HCT116 (cell line): ENCODE measurements around the gene FGGY. TPM values are rescaled to one million over a fixed set of nuclear protein-coding genes. Genes with fewer than 3 reads are reported as not detected.

Source experiments
- ATAC-seq: fragments of 200-7000 bp; cut with Tn5 transposase; 2 replicates; pipeline ENCODE4 v1.9.1; 2020; ENCODE audit warnings: mild to moderate bottlenecking, moderate library complexity
- BruUV-seq: library from RNA; stranded (reverse); fragments of 400-500 nt; replicated peaks from 2 replicates; lab custom pipeline; 2021; lab: Mats Ljungman, UMichigan
- CTCF ChIA-PET: fragments of 300-600 bp; sonication (Branson Sonifier 250); formaldehyde crosslinking; loops from one replicate; lab custom pipeline; 2021; ENCODE audit warnings: antibody characterized with exemption; lab: Charles Lee
- POLR2A ChIA-PET: fragments of 300-600, 350-600 bp; sonication (Branson Sonifier 250); formaldehyde crosslinking; loops from one replicate; lab custom pipeline; 2021; ENCODE audit warnings: antibody characterized with exemption; lab: Charles Lee
- RAD21 ChIA-PET, 2 experiments: fragments of 300-600 bp; sonication (Branson Sonifier 250); formaldehyde crosslinking; loops; one replicate each; lab custom pipeline; 2023; ENCODE audit warnings: low total read pairs in 2 of 2; ENCODE audit not compliant: uncharacterized antibody in 2 of 2, unreplicated experiment in 2 of 2, low non-redundant PET in 1 of 2; lab: Charles Lee
- DNase-seq: peaks from one replicate; pipeline ENCODE4 v3.0.0-alpha.2; 2010; ENCODE audit warnings: low read depth, low spot score
- H2AFZ ChIP-seq: fragments of 200-600 bp; shearing (Covaris generic), sonication (generic); 2 replicates; pipeline ENCODE4 v1.6.1; 2017; ENCODE audit warnings: low read depth, mixed run types, mixed read lengths, antibody characterized with exemption, low read length; ENCODE audit not compliant: poor library complexity, severe bottlenecking
- H3K27ac ChIP-seq: 2 replicates; pipeline ENCODE4 v1.5.1; 2012; ENCODE audit warnings: low read depth, low read length
- H3K27me3 ChIP-seq: fragments of 200-600 bp; sonication (generic); 2 replicates; pipeline ENCODE4 v1.6.1; 2016; ENCODE audit warnings: mixed run types, low read length, mixed read lengths; ENCODE audit not compliant: insufficient read depth
- H3K36me3 ChIP-seq, 2 experiments: fragments of 200-500 bp in 1 of 2; fragments of 200-600 bp in 1 of 2; sonication (Bioruptor generic) in 1 of 2; sonication (generic) in 1 of 2; 2 replicates each; pipeline versions ENCODE4 v1.5.1 to v1.6.1; 2014 to 2016; ENCODE audit warnings: low read length in 2 of 2, inconsistent platforms in 1 of 2, mixed read lengths in 1 of 2, mixed run types in 1 of 2; ENCODE audit not compliant: insufficient read depth in 2 of 2, control insufficient read depth in 1 of 2
- H3K4me1 ChIP-seq, 2 experiments: fragments of 200-600 bp in 1 of 2; sonication (generic) in 1 of 2; 2 replicates each; pipeline versions ENCODE4 v1.5.1 to v1.6.1; 2012 to 2017; ENCODE audit warnings: low read length in 2 of 2, inconsistent platforms in 1 of 2, mild to moderate bottlenecking in 1 of 2, mixed read lengths in 1 of 2, mixed run types in 1 of 2, moderate library complexity in 1 of 2; ENCODE audit not compliant: insufficient read depth in 2 of 2, control insufficient read depth in 1 of 2
- H3K4me2 ChIP-seq: fragments of 200-600 bp; sonication (generic); 2 replicates; pipeline ENCODE4 v1.6.1; 2017; ENCODE audit warnings: mixed run types, low read length, mixed read lengths
- H3K4me3 ChIP-seq, 2 experiments: fragments of 200-600 bp in 1 of 2; sonication (generic) in 1 of 2; replicated peaks in 1 of 2; 2 replicates each; pipeline ENCODE4 v1.5.1; 2011 to 2016; ENCODE audit warnings: low read length in 2 of 2, control low read depth in 1 of 2, low read depth in 1 of 2, mild to moderate bottlenecking in 1 of 2, mixed read lengths in 1 of 2, mixed run types in 1 of 2
- H3K79me2 ChIP-seq: fragments of 200-600 bp; sonication (generic); 2 replicates; pipeline ENCODE4 v1.6.1; 2017; ENCODE audit warnings: mild to moderate bottlenecking, mixed run types, low read length, moderate library complexity, mixed read lengths; ENCODE audit not compliant: insufficient read depth
- H3K9ac ChIP-seq: fragments of 200-600 bp; sonication (generic); 2 replicates; pipeline ENCODE4 v1.6.1; 2016; ENCODE audit warnings: low read length, mixed read lengths
- H3K9me2 ChIP-seq: fragments of 200-600 bp; sonication (generic), shearing (Covaris generic); 2 replicates; pipeline ENCODE4 v1.6.1; 2017; ENCODE audit warnings: mixed run types, mild to moderate bottlenecking, moderate library complexity; ENCODE audit not compliant: insufficient read depth
- H3K9me3 ChIP-seq, 2 experiments: fragments of 200-500 bp in 1 of 2; fragments of 200-600 bp in 1 of 2; sonication (Bioruptor generic) in 1 of 2; sonication (generic) in 1 of 2; 2 replicates each; pipeline ENCODE4 v1.6.1; 2014 to 2017; ENCODE audit warnings: low read length in 2 of 2, mixed read lengths in 2 of 2, inconsistent platforms in 1 of 2, low read depth in 1 of 2, mild to moderate bottlenecking in 1 of 2, mixed run types in 1 of 2, moderate library complexity in 1 of 2; ENCODE audit not compliant: control insufficient read depth in 1 of 2, insufficient read depth in 1 of 2
- H4K20me1 ChIP-seq: fragments of 200-600 bp; sonication (generic), shearing (Covaris generic); 2 replicates; pipeline ENCODE4 v1.6.1; 2017; ENCODE audit warnings: mixed run types, mild to moderate bottlenecking, moderate library complexity; ENCODE audit not compliant: insufficient read depth
- EZH2 ChIP-seq: fragments of 200-600 bp; sonication (generic); IDR thresholded peaks from 2 replicates; pipeline ENCODE4 v1.6.1; 2017; ENCODE audit warnings: antibody characterized with exemption, mixed run types
- EZH2phosphoT487 ChIP-seq: fragments of 200-600 bp; IDR thresholded peaks from 2 replicates; pipeline ENCODE4 v1.6.1; 2018; ENCODE audit warnings: antibody characterized with exemption, borderline replicate concordance
- FOSL1 ChIP-seq: IDR thresholded peaks from 2 replicates; pipeline ENCODE4 v1.6.1; 2012; ENCODE audit warnings: low read depth
- JUND ChIP-seq: IDR thresholded peaks from 2 replicates; pipeline ENCODE4 v1.6.1; 2012
- MAX ChIP-seq: IDR thresholded peaks from 2 replicates; pipeline ENCODE4 v1.6.1; 2012
- POLR2AphosphoS5 ChIP-seq: IDR thresholded peaks from 2 replicates; pipeline ENCODE4 v1.6.1; 2011; ENCODE audit warnings: mild to moderate bottlenecking, low read depth, low read length, moderate library complexity
- RAD21 ChIP-seq: IDR thresholded peaks from 2 replicates; pipeline ENCODE4 v1.6.1; 2012; ENCODE audit warnings: low read depth, mild to moderate bottlenecking
- TCF7L2 ChIP-seq: IDR thresholded peaks from 2 replicates; pipeline ENCODE4 v1.7.0; 2011; ENCODE audit warnings: borderline replicate concordance, inconsistent platforms; ENCODE audit not compliant: insufficient read depth, insufficient read length; ENCODE audit errors: extremely low read depth
- ZFX ChIP-seq: fragments of 450-650 bp; IDR thresholded peaks from 2 replicates; pipeline ENCODE4 v1.6.1; 2017
- intact Hi-C: fragments of 100-400 bp; cut with micrococcal nuclease; formaldehyde crosslinking; loops from 2 replicates; pipeline ENCODE4 v1.10.0; 2022
- total RNA-seq: library from RNA; stranded (reverse); gene quantifications from one replicate; pipeline ENCODE4 v1.2.1, GENCODE V29; 2021; ENCODE audit not compliant: unreplicated experiment
- TF ChIP-seq, protein P1 (sequence below): IDR thresholded peaks from 2 replicates; pipeline ENCODE4 v1.6.1; 2012; ENCODE audit warnings: low read depth
- TF ChIP-seq, protein P2 (sequence below), 3 experiments: fragments of 200-600 bp in 1 of 3; sonication (generic) in 1 of 3; IDR thresholded peaks in 2 of 3; conservative IDR thresholded peaks in 1 of 3; 2 replicates each; pipeline ENCODE4 v1.5.1; 2012 to 2017; ENCODE audit warnings: low read depth in 2 of 3, low read length in 2 of 3, antibody characterized with exemption in 1 of 3, borderline replicate concordance in 1 of 3, control low read depth in 1 of 3, mild to moderate bottlenecking in 1 of 3, mixed read lengths in 1 of 3, mixed run types in 1 of 3, moderate library complexity in 1 of 3; ENCODE audit not compliant: insufficient read depth in 1 of 3

The FGGY gene
- total RNA-seq, 1 experiment from 2014 or later = 10.6 TPM

DNA sequence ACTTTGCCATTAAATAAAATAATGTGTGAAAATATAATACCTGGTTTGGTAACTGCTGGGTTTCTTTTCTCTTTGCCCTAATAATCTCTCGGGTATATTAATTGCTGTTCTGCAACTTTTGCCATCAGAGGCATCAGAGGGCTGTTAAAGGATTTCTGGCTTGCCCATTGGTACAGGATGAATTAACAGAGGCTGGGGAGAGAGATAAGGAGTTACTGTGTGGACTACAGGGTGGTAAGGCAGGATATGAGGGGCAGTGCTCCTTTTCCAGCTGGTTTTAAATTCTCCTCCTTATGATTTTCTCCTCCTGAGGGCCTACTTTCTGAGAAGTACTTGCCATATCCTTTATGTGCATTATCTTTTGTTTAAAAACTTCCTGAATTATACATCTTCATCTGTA lies 48.3 kb downstream of the FGGY start:
- H4K20me1 ChIP-seq = no peaks in the 10 kb centered on the region
- BruUV-seq = no TSS peak
- no peaks in the 10 kb centered on the region for H3K9me2 ChIP-seq
- H3K4me3 ChIP-seq = no peak overlapping the region
- DNase-seq (no peak), ATAC-seq (no peak)
- H3K36me3 ChIP-seq = no peaks in the 10 kb centered on the region
- TF ChIP-seq RAD21 = no peak
- TF ChIP-seq, protein P1, sequence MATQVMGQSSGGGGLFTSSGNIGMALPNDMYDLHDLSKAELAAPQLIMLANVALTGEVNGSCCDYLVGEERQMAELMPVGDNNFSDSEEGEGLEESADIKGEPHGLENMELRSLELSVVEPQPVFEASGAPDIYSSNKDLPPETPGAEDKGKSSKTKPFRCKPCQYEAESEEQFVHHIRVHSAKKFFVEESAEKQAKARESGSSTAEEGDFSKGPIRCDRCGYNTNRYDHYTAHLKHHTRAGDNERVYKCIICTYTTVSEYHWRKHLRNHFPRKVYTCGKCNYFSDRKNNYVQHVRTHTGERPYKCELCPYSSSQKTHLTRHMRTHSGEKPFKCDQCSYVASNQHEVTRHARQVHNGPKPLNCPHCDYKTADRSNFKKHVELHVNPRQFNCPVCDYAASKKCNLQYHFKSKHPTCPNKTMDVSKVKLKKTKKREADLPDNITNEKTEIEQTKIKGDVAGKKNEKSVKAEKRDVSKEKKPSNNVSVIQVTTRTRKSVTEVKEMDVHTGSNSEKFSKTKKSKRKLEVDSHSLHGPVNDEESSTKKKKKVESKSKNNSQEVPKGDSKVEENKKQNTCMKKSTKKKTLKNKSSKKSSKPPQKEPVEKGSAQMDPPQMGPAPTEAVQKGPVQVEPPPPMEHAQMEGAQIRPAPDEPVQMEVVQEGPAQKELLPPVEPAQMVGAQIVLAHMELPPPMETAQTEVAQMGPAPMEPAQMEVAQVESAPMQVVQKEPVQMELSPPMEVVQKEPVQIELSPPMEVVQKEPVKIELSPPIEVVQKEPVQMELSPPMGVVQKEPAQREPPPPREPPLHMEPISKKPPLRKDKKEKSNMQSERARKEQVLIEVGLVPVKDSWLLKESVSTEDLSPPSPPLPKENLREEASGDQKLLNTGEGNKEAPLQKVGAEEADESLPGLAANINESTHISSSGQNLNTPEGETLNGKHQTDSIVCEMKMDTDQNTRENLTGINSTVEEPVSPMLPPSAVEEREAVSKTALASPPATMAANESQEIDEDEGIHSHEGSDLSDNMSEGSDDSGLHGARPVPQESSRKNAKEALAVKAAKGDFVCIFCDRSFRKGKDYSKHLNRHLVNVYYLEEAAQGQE = no peak
- TF ChIP-seq FOSL1 = no peak
- no peak for TF ChIP-seq POLR2AphosphoS5
- no peak for TF ChIP-seq JUND
- TF ChIP-seq ZFX = no peak
- no peak for TF ChIP-seq TCF7L2
- H3K9me3 ChIP-seq = no peaks in the 10 kb centered on the region
- no peaks in the 10 kb centered on the region for H3K27me3 ChIP-seq
- ChIA-PET RAD21 (no interaction called here), POLR2A (no interaction called here), CTCF (no interaction called here)
- intact Hi-C loops = no loop called here
- no peak overlapping the region for H3K27ac ChIP-seq
- no peak overlapping the region for H3K4me2 ChIP-seq
- H2AFZ ChIP-seq = no peak overlapping the region
- H3K4me1 ChIP-seq = no peaks in the 10 kb centered on the region
- no peaks in the 10 kb centered on the region for H3K79me2 ChIP-seq
- H3K9ac ChIP-seq = no peak overlapping the region

DNA sequence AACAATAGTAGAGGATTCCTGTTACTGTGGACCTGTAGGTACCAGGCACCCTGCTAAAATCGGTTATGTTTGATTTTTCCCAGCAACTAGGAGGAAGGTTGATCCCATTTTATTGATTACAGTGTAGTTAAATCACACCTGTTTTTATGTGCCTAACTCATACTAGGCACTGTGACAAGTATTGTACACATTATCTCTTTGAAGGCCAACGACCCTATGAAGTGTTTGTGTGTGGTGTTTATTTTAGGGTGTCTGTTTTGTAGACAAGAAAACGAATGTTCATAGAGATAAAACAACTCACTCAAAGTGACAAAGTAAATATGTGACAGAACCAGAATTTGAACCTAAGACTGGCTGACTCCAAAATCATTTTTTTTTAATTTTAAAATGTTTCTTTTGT lies 49.5 kb downstream of the FGGY start:
- Histone ChIP-seq H3K4me1 (no peaks in the 10 kb centered on the region), H3K9me3 (no peaks in the 10 kb centered on the region), H3K27ac (no peak overlapping the region), H3K4me3 (no peak overlapping the region), H4K20me1 (no peaks in the 10 kb centered on the region), H3K4me2 (no peak overlapping the region), H3K9ac (no peak overlapping the region), H3K9me2 (no peaks in the 10 kb centered on the region), H3K79me2 (no peaks in the 10 kb centered on the region), H2AFZ (no peak overlapping the region), H3K36me3 (no peaks in the 10 kb centered on the region), H3K27me3 (no peaks in the 10 kb centered on the region)
- intact Hi-C loops = no loop called here
- ChIA-PET CTCF (no interaction called here), POLR2A (no interaction called here), RAD21 (no interaction called here)
- no TSS peak for BruUV-seq
- ATAC-seq = no peak
- DNase-seq = no peak
- TF ChIP-seq, protein P2, sequence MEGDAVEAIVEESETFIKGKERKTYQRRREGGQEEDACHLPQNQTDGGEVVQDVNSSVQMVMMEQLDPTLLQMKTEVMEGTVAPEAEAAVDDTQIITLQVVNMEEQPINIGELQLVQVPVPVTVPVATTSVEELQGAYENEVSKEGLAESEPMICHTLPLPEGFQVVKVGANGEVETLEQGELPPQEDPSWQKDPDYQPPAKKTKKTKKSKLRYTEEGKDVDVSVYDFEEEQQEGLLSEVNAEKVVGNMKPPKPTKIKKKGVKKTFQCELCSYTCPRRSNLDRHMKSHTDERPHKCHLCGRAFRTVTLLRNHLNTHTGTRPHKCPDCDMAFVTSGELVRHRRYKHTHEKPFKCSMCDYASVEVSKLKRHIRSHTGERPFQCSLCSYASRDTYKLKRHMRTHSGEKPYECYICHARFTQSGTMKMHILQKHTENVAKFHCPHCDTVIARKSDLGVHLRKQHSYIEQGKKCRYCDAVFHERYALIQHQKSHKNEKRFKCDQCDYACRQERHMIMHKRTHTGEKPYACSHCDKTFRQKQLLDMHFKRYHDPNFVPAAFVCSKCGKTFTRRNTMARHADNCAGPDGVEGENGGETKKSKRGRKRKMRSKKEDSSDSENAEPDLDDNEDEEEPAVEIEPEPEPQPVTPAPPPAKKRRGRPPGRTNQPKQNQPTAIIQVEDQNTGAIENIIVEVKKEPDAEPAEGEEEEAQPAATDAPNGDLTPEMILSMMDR (IDR thresholded peaks at IDR 0.05 in 2 of 3, conservative IDR thresholded peaks at IDR 0.05 in 1 of 3; ENCODE audit: borderline replicate concordance in 1 of 3, insufficient read depth in 1 of 3, low read depth in 2 of 3, low read length in 2 of 3) = no peak
- TF ChIP-seq POLR2AphosphoS5 = no peak
- TF ChIP-seq TCF7L2 = no peak
- TF ChIP-seq FOSL1 = no peak
- no peak for TF ChIP-seq EZH2phosphoT487
- TF ChIP-seq ZFX = no peak
- TF ChIP-seq EZH2 = no peak
- TF ChIP-seq MAX = no peak
